ENCODE data around the gene SNRPE.

GRCh38 chr1:203858055-203858454, 3.3 kb upstream of the SNRPE start:
- TF ChIP-seq CTCF (optimal IDR thresholded peaks at IDR 0.05 in 1 of 3, IDR thresholded peaks at IDR 0.05 in 1 of 3, conservative IDR thresholded peaks at IDR 0.05 in 1 of 3; ENCODE audit: extremely low read depth in 1 of 3, insufficient read depth in 2 of 3, low read length in 3 of 3) = no peak
- TF ChIP-seq EZH2 (IDR thresholded peaks at IDR 0.05; ENCODE audit: low read length) = no peak

Measured in keratinocyte (primary cell).